Dermis blood vessel endothelial cell (primary cell): ENCODE results near the gene TUNAR. TPM values are rescaled to one million over a fixed set of nuclear protein-coding genes. Genes with fewer than 3 reads are reported as not detected.
A peak's percentile ranks its signal among the peaks of the same experiment; 100 is the strongest.
"Not testable (repeated sequence)": the region's sequence is repeated elsewhere in the genome, so short reads cannot be mapped to it uniquely, and the experiment has no call there.

Experiments
- DNase-seq: peaks from one replicate; pipeline ENCODE4 v3.0.0; 2010
- total RNA-seq: library from RNA; depleted of rRNA; stranded (reverse); fragments of >200 nt; gene quantifications from 2 replicates; pipeline ENCODE4 v1.2.3, GENCODE V29; 2014

Gene TUNAR
- total RNA-seq, 1 donor from 2014 or later: not detected

GRCh38 chr14:95920769-95921438 is 44.3 kb downstream of the TUNAR start:
- no peak for DNase-seq

GRCh38 chr14:95922080-95922479 is 45.4 kb downstream of the TUNAR start:
- no peak for DNase-seq

GRCh38 chr14:95928751-95929150 is 52.1 kb downstream of the TUNAR start:
- no peak for DNase-seq

GRCh38 chr14:95931384-95931783 is 54.8 kb downstream of the TUNAR start:
- no peak for DNase-seq

GRCh38 chr14:95935228-95935822 is 58.7 kb downstream of the TUNAR start:
- peak; percentile 41 for DNase-seq

GRCh38 chr14:95936041-95936440 is 59.4 kb downstream of the TUNAR start:
- no peak for DNase-seq

- no peak for DNase-seq
Observed at GRCh38 chr14:95939335-95939734, 62.7 kb downstream of the TUNAR start.

- no peak for DNase-seq
Observed at GRCh38 chr14:95941897-95942296, 65.3 kb downstream of the TUNAR start.

GRCh38 chr14:95943699-95944098 is 67.1 kb downstream of the TUNAR start:
- DNase-seq: no peak

- DNase-seq: no peak
Observed at GRCh38 chr14:95944462-95944861, 67.8 kb downstream of the TUNAR start.

- no peak for DNase-seq
Observed at GRCh38 chr14:95946867-95947266, 70.2 kb downstream of the TUNAR start.

GRCh38 chr14:95948558-95948981 is 71.9 kb downstream of the TUNAR start:
- no peak for DNase-seq

- no peak for DNase-seq
Observed at GRCh38 chr14:95951359-95951758, 74.7 kb downstream of the TUNAR start.

GRCh38 chr14:95953111-95953724 is 76.6 kb downstream of the TUNAR start:
- peak; percentile 3 for DNase-seq

GRCh38 chr14:95956601-95957460 is 80.2 kb downstream of the TUNAR start:
- no peak for DNase-seq

GRCh38 chr14:95958105-95958504 is 81.5 kb downstream of the TUNAR start:
- DNase-seq: no peak

- no peak for DNase-seq
Observed at GRCh38 chr14:95959317-95959716, 82.7 kb downstream of the TUNAR start.

GRCh38 chr14:95961481-95961880 is 84.8 kb downstream of the TUNAR start:
- no peak for DNase-seq

GRCh38 chr14:95964901-95965300 is 88.3 kb downstream of the TUNAR start:
- DNase-seq: no peak

GRCh38 chr14:95968048-95968447 is 91.4 kb downstream of the TUNAR start:
- DNase-seq: not testable (repeated sequence)
